GM12874 (cell line): Measurements from ENCODE around the gene MED29.

Source experiments
- CTCF ChIP-seq: IDR thresholded peaks from 2 replicates; pipeline ENCODE4 v1.5.1; 2011; ENCODE audit warnings: low read depth, mild to moderate bottlenecking, control low read depth, low read length, moderate library complexity; ENCODE audit not compliant: insufficient read depth

The MED29 gene

GRCh38 chr19:39411832-39412099 lies 20.6 kb downstream of the MED29 start:
- peak; percentile 75 for TF ChIP-seq CTCF

- peak; percentile 95 for TF ChIP-seq CTCF
Observed at GRCh38 chr19:39412100-39412866, 21.1 kb downstream of the MED29 start, which contains the start of gene PLEKHG2. Gene PLEKHG2 (plus strand): TSS chr19:39412669. CDS start chr19:39414087, 1,418 bp downstream.

GRCh38 chr19:39412867-39413271 lies 21.7 kb downstream of the MED29 start:
- no peak for TF ChIP-seq CTCF

- no peak for TF ChIP-seq CTCF
Observed at GRCh38 chr19:39413272-39413910, 22.2 kb downstream of the MED29 start.

GRCh38 chr19:39413911-39414608 lies 22.9 kb downstream of the MED29 start:
- TF ChIP-seq CTCF = peak; percentile 27; the same call in 1 of the 2 replicates

GRCh38 chr19:39415111-39416046 lies 24.2 kb downstream of the MED29 start:
- 0 out of 2 replicates have a peak, but pooled peaks have one; percentile 1 for TF ChIP-seq CTCF
